GM19351 (cell line): ENCODE data around the gene NKD2.
"Not testable (repeated sequence)": the region's sequence is repeated elsewhere in the genome, so short reads cannot be mapped to it uniquely, and the experiment has no call there.

Experiments used
- ATAC-seq: cut with Tn5 transposase; IDR thresholded peaks from one replicate; pipeline ENCODE4 v1.9.1; 2021; ENCODE audit warnings: mild to moderate bottlenecking, moderate library complexity; ENCODE audit not compliant: unreplicated experiment

Gene NKD2

GRCh38 chr5:1012900-1013237, 4.3 kb downstream of the NKD2 start:
- ATAC-seq: no peak

- ATAC-seq: no peak
Observed at GRCh38 chr5:1013238-1013947, 4.8 kb downstream of the NKD2 start.

GRCh38 chr5:1013948-1014301, 5.3 kb downstream of the NKD2 start:
- no peak for ATAC-seq

- ATAC-seq: no peak
Observed at GRCh38 chr5:1014346-1014745, 5.7 kb downstream of the NKD2 start.

GRCh38 chr5:1014781-1015221, 6.2 kb downstream of the NKD2 start:
- no peak for ATAC-seq

- no peak for ATAC-seq
Observed at GRCh38 chr5:1015507-1015906, 6.9 kb downstream of the NKD2 start.

GRCh38 chr5:1016036-1016435, 7.4 kb downstream of the NKD2 start:
- ATAC-seq: no peak

- ATAC-seq: no peak
Observed at GRCh38 chr5:1016476-1016875, 7.9 kb downstream of the NKD2 start.

GRCh38 chr5:1017056-1017455, 8.5 kb downstream of the NKD2 start:
- ATAC-seq: no peak

- ATAC-seq: no peak
Observed at GRCh38 chr5:1017691-1018455, 9.3 kb downstream of the NKD2 start.

GRCh38 chr5:1018596-1018995, 10.0 kb downstream of the NKD2 start:
- no peak for ATAC-seq

GRCh38 chr5:1019001-1019905, 10.7 kb downstream of the NKD2 start:
- no peak for ATAC-seq

GRCh38 chr5:1020452-1020961, 11.9 kb downstream of the NKD2 start:
- ATAC-seq: no peak

GRCh38 chr5:1021136-1021968, 12.8 kb downstream of the NKD2 start:
- ATAC-seq: no peak

GRCh38 chr5:1021969-1022336, 13.4 kb downstream of the NKD2 start:
- ATAC-seq: not testable (repeated sequence)

- no peak for ATAC-seq
Observed at GRCh38 chr5:1026700-1027621, 18.4 kb downstream of the NKD2 start.

- no peak for ATAC-seq
Observed at GRCh38 chr5:1027631-1028441, 19.2 kb downstream of the NKD2 start.

- ATAC-seq: no peak
Observed at GRCh38 chr5:1028481-1029281, 20.1 kb downstream of the NKD2 start.
